SK-N-SH treated with all-trans-retinoic acid at 6 μM for 48 hours (cell line): ENCODE measurements around the gene IGFN1.

Source experiments
- ARNTL ChIP-seq: fragments of 450-650 bp; formaldehyde crosslinking; IDR thresholded peaks from 2 replicates; pipeline ENCODE4 v1.5.0; 2020; ENCODE audit warnings: low read depth, mild to moderate bottlenecking, moderate library complexity, borderline replicate concordance
- BACH2 ChIP-seq: fragments of 250-450 bp; sonication (Bioruptor Pico); IDR thresholded peaks from 2 replicates; pipeline ENCODE4 v1.9.0; 2021; ENCODE audit warnings: mild to moderate bottlenecking, borderline replicate concordance
- GLIS3 ChIP-seq: fragments of 250-450 bp; sonication (Bioruptor Pico); IDR thresholded peaks from 2 replicates; pipeline ENCODE4 v1.5.0; 2020; ENCODE audit warnings: mild to moderate bottlenecking, moderate library complexity
- ISL1 ChIP-seq: fragments of 250-450 bp; sonication (Bioruptor Pico); IDR thresholded peaks from 2 replicates; pipeline ENCODE4 v2.1.2; 2022; ENCODE audit warnings: mild to moderate bottlenecking, moderate library complexity
- RARB ChIP-seq: fragments of 250-450 bp; sonication (Bioruptor Pico); IDR thresholded peaks from 2 replicates; pipeline ENCODE4 v1.8.0; 2021; ENCODE audit warnings: mild to moderate bottlenecking, moderate library complexity
- TF ChIP-seq, protein P1 (sequence below): fragments of 250-450 bp; sonication (Bioruptor Pico); IDR thresholded peaks from 2 replicates; pipeline ENCODE4 v1.5.0; 2020; ENCODE audit warnings: mild to moderate bottlenecking, moderate library complexity
- TF ChIP-seq, protein P2 (sequence below): fragments of 250-450 bp; sonication (Bioruptor Pico); IDR thresholded peaks from 2 replicates; pipeline ENCODE4 v1.5.1; 2021; ENCODE audit warnings: mild to moderate bottlenecking, moderate library complexity
- TF ChIP-seq, protein P3 (sequence below): fragments of 250-450 bp; sonication (Bioruptor Pico); IDR thresholded peaks from 2 replicates; pipeline ENCODE4 v1.8.0; 2020; ENCODE audit warnings: mild to moderate bottlenecking, moderate library complexity, borderline replicate concordance

DNA sequence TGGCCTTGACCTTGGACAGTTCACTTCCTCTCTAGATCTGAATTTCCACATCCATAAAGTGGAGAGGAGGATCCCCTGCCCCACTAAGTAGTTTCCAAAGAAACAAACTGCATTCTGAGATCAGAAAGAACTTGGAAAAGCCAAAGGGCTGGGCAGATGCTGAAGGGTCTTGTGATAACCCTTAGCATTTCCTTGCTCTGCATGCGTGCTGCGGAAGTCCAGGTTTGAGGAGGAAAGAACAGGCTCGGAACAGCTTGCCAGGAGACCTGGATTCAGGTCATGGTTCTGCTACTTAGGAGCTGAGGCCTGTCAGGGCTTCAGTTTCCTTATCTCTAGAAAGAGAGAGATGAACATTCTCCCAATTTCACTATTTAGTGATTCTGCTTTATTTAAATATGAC lies 27.2 kb downstream of the IGFN1 start:
- TF ChIP-seq BACH2 (CRISPR knock-in tag) (no peak), ISL1 (no peak), GLIS3 (no peak), ARNTL (CRISPR knock-in tag) (no peak), RARB (CRISPR knock-in tag) (no peak)
- TF ChIP-seq, protein P1, sequence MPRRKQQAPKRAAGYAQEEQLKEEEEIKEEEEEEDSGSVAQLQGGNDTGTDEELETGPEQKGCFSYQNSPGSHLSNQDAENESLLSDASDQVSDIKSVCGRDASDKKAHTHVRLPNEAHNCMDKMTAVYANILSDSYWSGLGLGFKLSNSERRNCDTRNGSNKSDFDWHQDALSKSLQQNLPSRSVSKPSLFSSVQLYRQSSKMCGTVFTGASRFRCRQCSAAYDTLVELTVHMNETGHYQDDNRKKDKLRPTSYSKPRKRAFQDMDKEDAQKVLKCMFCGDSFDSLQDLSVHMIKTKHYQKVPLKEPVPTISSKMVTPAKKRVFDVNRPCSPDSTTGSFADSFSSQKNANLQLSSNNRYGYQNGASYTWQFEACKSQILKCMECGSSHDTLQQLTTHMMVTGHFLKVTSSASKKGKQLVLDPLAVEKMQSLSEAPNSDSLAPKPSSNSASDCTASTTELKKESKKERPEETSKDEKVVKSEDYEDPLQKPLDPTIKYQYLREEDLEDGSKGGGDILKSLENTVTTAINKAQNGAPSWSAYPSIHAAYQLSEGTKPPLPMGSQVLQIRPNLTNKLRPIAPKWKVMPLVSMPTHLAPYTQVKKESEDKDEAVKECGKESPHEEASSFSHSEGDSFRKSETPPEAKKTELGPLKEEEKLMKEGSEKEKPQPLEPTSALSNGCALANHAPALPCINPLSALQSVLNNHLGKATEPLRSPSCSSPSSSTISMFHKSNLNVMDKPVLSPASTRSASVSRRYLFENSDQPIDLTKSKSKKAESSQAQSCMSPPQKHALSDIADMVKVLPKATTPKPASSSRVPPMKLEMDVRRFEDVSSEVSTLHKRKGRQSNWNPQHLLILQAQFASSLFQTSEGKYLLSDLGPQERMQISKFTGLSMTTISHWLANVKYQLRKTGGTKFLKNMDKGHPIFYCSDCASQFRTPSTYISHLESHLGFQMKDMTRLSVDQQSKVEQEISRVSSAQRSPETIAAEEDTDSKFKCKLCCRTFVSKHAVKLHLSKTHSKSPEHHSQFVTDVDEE (CRISPR knock-in tag): no peak
- TF ChIP-seq, protein P2, sequence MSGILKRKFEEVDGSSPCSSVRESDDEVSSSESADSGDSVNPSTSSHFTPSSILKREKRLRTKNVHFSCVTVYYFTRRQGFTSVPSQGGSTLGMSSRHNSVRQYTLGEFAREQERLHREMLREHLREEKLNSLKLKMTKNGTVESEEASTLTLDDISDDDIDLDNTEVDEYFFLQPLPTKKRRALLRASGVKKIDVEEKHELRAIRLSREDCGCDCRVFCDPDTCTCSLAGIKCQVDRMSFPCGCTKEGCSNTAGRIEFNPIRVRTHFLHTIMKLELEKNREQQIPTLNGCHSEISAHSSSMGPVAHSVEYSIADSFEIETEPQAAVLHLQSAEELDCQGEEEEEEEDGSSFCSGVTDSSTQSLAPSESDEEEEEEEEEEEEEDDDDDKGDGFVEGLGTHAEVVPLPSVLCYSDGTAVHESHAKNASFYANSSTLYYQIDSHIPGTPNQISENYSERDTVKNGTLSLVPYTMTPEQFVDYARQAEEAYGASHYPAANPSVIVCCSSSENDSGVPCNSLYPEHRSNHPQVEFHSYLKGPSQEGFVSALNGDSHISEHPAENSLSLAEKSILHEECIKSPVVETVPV (CRISPR knock-in tag): no peak
- TF ChIP-seq, protein P3, sequence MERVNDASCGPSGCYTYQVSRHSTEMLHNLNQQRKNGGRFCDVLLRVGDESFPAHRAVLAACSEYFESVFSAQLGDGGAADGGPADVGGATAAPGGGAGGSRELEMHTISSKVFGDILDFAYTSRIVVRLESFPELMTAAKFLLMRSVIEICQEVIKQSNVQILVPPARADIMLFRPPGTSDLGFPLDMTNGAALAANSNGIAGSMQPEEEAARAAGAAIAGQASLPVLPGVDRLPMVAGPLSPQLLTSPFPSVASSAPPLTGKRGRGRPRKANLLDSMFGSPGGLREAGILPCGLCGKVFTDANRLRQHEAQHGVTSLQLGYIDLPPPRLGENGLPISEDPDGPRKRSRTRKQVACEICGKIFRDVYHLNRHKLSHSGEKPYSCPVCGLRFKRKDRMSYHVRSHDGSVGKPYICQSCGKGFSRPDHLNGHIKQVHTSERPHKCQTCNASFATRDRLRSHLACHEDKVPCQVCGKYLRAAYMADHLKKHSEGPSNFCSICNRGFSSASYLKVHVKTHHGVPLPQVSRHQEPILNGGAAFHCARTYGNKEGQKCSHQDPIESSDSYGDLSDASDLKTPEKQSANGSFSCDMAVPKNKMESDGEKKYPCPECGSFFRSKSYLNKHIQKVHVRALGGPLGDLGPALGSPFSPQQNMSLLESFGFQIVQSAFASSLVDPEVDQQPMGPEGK: no peak
